Testis (tissue), 2 donors: ENCODE measurements around the gene DLEC1.

ENCODE experiments used
- CTCF ChIP-seq, 3 experiments: fragments of 450-650 bp in 2 of 3; fragments of 200-600 bp in 1 of 3; sonication (generic) in 1 of 3; IDR thresholded peaks; one replicate each; pipeline ENCODE4 v1.5.1; 2016 to 2019; ENCODE audit warnings: antibody characterized with exemption in 3 of 3, mild to moderate bottlenecking in 2 of 3, moderate library complexity in 1 of 3
- POLR2A ChIP-seq: fragments of 450-650 bp; IDR thresholded peaks from one replicate; pipeline ENCODE4 v1.6.1; 2017; ENCODE audit warnings: antibody characterized with exemption, mild to moderate bottlenecking, moderate library complexity

DNA sequence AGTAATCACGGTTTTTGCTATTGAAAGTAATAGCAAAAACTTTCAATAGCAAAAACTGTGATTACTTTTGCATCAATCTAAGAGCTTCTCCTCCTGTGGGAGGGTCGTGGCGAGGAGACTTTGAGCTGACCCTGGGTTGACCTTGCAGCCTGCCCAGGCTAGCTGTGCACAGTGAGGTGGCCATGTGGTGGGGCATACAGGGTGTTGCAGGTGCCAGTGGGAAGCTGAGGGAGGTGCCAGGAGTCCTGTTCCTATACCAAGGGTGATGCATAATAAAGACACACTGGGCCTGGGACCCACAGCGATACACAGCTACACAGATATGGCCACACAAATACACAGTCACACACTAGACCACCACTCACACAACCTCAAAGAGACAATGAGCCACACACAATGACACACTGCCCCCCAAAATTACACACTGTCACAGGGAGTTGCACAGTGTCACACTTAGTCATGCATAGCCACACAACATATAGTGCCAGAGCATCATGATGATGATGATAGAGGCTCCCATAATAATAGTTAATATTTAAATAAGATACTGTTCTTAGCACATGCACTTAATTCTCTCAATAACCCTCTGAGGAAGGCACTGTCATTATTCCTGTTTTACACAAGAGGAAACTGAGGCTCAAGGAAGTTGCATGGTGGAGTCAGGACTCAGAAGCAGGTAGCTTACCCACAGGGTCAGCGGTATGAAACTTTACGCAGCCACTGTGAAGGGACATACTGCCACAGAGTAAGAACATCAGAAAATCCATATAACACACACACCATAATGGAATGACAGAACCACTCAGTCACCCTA lies 15.9 kb upstream of the DLEC1 start:
- TF ChIP-seq CTCF (IDR thresholded peaks at IDR 0.05) (no peak), POLR2A (no peak)
